Suppressor macrophage treated with lipopolysaccharide for 4 hours (primary cell): ENCODE data around the gene EIF4A3.

Source experiments
- DNase-seq: peaks from one replicate; pipeline ENCODE4 v3.0.0-alpha.2; 2020

The EIF4A3 gene

DNA sequence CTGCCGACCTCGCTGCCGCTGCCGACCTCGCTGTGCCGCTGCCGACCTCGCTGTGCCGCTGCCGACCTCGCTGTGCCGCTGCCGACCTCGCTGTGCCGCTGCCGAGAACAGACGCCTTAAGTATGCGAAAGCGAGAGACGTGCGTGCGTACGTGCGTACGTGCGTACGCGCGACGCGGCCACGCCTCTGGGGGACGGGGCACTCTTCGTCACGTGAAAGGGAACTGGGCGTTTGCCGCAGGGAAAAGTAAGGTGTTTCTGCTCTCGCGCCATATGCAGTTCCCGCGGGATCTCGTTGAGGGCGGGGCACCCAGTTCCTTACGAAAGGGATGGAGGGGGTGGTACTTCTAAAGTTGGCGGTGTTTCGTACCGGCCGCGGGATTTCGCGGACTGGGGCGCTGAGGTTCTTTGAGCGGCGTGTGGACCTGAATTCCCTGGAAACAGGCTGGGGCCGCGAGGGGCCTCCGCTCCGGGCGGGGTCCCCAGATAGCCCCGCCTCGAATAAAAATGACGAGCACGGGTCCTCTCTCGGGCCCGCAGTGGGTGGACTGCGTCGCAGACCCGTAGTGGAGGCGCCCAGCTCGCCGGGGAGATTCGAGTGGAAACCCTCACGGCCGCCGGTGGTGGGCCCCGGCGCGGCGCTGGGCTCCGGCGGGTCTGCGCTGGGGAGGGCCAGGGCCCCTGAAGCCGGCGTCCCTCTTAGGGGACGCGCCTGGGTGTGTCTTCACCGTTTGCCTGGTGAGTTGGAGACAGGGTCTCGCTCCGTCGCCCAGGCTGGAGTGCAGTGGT, at the start of gene EIF4A3:
TSS of gene EIF4A3 (minus strand) at position 94 of the 788 bp plus-strand sequence. CDS start 167 bp downstream, outside the sequence.
- DNase-seq = peak; percentile 99

DNA sequence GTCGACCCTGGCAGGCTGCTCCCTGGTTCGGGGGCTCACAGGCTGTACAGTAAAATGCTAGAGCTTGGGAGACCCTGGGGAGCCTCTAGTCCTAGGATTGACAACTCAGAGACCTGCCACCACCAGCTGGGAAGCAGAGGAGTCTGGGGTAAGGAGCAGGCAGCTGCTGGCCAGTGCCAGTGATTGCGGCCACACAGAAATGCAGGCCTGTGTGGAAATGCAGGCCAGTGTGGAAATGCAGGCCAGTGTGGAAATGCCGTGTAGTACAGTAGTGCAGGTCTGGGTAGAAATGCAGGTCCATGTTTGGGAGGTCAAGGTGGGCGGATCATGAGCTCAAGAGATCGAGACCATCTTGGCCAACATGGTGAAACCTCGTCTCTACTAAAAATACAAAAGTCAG, 49.7 kb upstream of the EIF4A3 start:
- DNase-seq = no peak

DNA sequence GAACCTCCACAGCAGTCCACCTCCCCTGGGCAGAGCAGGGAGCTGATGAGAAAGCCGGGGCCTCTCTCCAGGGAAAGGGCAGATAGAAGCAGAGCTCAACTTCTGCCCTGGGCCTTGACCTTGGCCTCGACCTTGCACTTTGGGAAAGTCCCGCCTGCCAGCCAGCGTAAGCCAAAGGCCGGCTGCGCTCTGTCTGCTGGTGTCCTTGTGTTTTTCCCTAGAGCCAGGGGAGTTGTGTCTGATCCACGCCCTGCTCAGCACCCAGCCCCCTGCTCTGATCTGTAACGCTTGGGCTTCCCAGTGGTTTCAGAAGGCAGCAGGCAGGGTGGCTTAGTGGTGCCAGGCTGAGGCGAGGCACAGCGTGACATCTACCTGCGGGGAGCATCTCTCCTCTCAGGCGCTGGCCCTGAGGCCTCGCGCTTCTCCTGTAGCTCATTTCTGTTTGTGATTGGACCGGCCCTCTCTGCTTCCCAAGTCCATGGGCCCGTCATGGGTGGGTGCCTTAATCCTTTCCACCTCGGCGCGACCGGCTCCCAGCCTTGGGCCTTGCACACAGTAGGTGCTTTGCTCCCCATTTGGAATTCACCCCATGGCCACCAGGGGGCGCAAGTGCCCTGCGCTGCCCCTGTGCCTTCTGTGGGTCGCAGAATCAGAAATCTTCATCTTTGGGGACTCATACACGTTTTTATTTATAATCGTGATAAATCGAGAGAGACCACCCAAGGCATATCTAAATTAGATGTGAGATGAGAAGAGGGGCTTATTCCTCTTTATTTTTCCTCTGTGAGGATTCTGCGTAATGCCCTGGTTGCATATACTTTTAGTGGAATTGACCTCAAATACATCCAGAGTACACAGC, 49.0 kb upstream of the EIF4A3 start:
- DNase-seq = peak; percentile 53

DNA sequence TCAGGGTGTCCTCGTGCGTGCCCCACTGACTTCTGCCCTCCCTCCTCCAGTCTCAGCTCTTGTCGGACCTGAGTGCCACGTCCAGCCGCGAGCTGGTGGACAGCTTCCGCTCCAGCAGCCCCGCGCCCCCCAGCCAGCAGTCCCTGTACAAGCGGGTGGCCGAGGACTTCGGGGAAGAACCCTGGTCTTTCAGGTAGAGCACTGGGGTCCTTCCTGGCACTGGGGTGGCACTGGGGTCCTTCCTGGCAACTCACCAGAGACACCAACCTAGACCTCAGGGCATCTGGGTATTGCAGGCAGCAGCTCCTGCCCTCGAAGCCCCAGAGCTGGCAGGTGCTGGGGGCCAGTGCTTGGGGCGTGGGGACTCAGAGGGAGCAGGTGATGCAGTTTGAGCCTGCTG, 48.2 kb upstream of the EIF4A3 start:
- DNase-seq = no peak

DNA sequence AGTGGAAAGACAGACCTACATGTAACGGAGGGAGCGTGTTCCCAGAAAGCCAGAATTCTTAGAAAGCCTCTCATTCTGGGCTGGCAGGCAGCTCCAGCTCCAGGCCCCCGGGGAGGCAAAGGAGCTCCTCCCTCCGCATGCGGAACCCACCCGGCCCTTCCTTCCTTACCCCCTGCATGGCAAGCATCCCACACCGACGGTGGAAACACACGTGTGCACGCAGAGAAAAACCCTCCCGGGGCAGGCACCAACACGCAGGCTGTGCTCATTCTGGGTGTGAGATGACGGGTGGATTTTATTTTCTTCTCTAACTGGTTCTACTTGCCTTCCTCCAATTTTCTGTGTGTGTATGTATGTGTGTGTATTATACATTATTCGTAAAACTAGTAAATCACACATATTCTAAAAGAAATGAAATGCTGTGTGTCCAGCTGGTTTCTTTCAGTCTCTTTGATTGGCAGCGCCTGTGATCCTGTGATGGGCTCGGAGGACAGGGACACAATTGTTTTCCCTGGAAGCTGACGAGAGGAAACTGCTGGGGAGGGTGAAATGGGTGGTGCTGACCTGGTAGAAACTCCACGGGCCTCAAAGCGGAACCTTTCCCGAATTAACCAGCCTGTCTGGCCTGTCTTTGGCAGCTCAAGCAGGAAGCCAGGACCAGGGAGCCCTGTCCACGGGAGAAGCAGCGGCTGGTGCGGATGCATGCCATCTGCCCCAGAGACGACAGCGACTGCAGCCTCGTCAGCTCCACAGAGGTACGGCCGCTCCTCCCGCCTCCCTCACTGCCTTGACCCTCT, 45.1 kb upstream of the EIF4A3 start:
- DNase-seq = no peak

DNA sequence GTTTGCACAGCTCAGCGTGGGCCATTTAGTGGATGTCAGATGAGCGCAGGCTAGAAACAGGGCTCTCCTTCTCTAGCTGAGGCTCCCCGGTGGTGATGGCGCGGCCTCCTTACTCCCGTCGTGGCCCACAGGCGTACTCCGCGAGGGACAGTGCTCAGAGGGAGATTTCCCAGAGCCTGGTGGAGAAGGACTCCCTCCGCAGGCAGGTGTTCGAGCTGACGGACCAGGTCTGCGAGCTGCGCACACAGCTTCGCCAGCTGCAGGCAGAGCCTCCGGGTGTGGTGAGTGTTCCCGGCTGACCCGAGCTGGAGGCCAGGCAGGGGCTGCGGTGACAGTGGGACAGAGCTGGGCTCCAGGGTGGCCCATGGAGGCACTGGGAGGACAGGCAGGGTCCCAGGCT, 44.3 kb upstream of the EIF4A3 start:
- DNase-seq = no peak

DNA sequence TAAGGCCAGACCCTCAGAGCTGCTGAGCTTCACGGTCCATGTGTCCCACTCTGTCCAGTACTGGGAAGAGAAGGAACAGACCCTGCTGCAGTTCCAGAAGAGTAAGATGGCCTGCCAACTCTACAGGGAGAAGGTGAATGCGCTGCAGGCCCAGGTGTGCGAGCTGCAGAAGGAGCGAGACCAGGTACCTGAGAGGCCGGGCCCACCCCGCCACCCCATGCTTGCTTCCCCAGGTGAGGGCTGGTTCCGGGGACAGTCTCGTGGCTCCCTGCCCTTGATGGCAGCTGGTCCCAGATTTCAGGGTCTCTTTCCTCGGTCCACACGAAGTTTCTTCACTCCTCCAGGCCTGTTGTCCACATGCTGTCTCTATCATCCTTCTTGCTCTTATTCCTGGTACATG, 43.8 kb upstream of the EIF4A3 start:
- DNase-seq = no peak

DNA sequence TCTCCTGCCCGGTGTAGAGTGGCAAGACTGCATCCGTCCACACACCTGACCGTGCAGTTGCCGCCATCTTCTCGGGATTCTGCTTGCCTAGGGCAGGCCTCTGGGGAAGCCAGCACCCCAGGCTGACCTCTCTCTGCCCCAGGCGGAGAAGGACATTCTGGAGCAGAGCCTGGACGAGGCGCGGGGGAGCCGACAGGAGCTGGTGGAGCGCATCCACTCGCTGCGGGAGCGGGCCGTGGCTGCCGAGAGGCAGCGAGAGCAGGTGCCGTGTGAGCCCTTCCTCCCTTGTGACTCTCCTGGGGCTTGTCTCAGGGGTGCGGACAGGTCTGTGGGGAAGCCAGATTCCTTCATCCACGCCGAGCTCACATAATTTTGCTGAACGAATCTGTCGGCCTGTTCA, 42.7 kb upstream of the EIF4A3 start:
- DNase-seq = no peak

DNA sequence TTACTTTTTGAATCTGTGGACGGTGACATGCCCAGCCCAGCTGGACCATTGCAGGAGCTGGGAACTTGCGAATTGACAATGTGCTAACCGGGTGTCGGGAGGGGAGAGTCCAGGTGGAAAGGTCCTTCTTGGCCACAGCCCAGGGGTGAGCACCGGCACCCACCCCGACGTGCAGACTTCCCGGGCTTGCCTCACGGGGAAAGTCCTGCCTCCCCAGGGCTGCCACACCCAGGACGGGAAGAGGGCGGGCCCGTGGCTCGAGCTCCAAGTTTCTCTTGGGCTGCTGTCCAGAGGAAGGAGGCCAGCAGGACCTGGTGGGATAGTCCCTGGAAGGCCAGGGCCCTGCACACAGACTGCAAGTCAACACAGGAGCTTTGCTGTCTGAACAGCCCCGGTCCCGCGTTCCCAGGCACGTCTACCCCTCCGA, 40.6 kb upstream of the EIF4A3 start:
- DNase-seq = no peak

DNA sequence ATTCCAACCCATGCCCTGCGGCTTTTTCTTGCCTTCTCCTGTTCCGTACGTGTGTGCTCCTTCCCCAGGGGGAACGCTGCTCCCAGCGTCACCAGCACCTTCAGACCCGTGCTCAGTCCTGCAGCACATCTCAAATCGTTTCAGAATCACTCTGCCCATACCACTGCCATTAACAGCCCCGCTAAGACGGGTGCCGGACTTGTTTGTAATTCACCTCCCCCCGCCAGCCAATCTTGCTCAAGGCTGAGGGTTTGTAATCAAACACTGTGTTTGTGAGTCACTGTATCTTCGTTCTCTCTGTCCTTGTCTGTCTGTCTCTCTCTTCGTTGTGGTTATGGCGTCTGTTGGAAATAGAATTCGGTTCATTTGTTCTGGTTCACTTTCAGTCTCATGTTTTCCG, 40.2 kb upstream of the EIF4A3 start:
- no peak for DNase-seq

DNA sequence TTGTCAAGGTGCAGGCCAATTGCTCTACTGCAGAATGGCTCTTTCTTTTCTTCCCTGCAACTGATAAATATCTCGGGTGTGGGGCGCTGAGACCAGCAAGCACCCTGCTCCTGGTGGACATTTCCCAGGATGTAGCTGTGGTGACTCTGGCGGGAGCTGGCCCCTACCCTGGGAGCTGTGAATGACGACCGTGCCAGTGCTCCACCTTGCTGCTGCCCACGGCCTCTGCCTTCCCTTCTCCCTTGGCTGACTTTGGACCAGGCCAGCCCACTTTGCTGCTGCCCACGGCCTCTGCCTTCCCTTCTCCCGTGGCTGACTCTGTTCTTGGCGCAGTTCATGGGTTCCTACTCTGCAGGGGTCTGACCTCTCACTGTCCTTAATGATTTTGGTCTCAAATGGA, 39.0 kb upstream of the EIF4A3 start:
- DNase-seq = no peak

DNA sequence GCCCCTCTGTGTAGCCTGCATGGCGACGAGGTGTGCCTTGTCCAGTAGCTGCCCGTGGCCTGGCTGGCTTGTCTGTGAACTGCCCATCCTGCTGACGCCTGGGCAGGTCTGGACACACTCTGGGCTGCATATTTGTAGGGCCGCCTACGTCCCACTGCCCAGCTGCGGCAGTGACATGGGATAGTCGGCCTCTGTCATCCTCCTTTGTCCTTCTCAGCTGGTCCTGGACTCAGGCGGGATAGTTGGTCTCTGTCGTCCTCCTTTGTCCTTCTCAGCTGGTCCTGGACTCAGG, 37.4 kb upstream of the EIF4A3 start:
- DNase-seq = no peak

DNA sequence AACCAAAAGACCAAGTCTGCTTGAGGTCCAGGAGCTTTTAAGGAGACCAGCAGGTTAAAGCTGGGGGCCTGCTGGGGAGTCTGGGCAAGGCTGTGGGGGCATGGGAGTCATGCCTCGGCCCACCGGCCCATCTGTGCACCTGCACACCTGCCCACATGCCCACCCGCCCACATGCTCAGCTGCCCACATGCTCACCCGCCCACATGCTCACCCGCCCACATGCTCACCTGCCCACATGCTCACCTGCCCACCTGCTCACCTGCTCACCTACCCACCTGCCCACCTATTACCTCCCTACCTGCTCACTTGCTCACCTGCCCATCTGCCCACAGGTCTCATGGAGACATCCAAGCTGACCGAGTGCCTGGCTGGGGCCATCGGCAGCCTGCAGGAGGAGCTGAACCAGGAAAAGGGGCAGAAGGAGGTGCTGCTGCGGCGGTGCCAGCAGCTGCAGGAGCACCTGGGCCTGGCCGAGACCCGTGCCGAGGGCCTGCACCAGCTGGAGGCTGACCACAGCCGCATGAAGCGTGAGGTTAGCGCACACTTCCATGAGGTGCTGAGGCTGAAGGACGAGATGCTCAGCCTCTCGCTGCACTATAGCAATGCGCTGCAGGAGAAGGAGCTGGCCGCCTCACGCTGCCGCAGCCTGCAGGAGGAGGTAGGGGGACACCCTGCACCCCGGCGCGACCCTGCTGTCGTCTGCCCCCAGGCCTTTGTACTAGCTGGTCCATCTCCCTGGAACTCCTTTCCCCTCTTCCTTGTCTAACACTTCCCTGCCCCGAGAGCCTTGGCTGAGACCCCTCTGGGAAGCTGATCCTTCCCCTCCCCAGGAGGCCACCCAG, 36.9 kb upstream of the EIF4A3 start:
- no peak for DNase-seq

DNA sequence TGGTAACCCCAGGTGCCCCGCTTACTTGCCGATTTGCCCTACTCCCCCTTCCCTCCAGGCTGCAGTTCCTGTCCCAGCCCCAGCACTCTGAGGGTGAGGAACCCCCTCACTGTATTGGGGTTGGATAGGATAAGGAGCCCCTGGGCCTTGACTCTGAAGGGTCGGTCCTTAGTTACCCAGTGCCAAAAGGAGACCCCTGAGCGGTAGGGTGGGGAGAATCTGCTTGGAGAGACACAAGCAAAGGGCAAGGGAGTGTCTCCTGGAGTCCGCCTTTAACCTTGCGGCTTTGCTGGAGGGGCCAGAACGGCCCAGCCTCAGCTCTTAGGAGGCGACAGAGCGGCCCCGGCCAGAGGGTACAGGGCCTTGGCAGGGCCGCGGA, 35.9 kb upstream of the EIF4A3 start:
- no peak for DNase-seq

DNA sequence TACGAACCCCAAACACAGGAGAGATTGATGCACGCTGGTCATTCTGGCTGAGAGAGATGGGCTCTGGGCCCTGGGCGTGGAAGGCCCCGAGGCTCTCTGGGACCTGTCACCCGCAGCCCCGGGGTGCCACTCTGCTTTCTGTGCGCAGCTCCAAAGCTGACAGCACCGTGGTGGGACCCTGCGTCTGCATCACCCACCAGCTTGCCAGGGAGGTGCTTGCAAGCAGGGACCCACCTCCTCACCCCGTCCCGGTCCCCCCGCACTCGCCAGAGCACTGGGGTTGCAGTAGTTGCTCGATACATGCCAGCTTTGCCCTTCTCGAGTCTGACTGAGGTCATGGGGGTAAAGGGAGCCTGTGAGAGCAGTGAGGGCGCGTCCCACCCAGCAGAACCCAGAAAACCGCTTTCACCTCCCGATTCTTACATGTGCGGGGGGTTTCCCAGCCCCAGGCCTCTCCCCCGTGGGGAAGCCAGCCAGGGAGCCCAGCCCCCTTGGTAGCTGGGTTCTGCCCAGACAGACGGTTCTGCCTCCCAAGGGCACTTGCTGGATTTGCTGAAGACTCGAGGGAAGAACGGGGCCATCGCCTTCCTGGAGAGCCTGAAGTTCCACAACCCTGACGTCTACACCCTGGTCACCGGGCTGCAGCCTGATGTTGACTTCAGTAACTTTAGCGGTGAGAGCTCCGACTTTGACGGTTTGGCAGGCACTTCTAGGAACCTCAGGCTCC, 35.4 kb upstream of the EIF4A3 start:
- no peak for DNase-seq

DNA sequence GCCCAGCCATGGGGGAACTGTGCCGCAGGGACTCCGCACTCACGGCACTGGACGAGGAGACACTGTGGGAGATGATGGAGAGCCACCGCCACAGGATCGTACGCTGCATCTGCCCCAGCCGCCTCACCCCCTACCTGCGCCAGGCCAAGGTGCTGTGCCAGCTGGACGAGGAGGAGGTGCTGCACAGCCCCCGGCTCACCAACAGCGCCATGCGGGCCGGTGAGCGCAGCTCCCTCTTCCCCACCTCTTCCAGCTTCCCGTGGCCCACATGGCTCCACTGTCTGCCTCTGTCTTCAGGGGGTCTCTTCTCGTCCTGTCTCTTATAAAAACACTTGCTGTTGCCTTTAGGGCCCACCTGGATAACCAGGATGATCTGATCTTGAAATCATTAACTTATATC, 34.5 kb upstream of the EIF4A3 start:
- no peak for DNase-seq

DNA sequence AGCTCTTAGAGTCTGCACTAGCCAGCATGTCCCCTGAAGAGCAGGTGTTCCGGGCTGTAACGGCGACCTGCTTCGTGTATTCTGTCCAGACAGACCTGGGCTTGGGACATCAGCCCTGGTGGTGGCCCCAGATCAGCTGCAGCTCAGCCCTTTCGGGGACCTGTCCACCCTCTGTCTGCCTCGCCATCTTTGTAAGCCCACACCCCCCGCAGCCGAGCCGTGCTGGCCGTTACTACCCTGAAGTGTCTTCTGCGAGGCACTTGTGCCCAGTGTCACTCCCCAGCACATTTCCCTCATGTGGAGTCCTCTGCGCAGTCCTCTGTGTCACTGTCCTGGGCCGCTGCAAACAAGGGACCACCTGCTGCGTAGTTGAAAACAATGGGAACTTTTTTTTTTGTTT, 33.3 kb upstream of the EIF4A3 start:
- no peak for DNase-seq

DNA sequence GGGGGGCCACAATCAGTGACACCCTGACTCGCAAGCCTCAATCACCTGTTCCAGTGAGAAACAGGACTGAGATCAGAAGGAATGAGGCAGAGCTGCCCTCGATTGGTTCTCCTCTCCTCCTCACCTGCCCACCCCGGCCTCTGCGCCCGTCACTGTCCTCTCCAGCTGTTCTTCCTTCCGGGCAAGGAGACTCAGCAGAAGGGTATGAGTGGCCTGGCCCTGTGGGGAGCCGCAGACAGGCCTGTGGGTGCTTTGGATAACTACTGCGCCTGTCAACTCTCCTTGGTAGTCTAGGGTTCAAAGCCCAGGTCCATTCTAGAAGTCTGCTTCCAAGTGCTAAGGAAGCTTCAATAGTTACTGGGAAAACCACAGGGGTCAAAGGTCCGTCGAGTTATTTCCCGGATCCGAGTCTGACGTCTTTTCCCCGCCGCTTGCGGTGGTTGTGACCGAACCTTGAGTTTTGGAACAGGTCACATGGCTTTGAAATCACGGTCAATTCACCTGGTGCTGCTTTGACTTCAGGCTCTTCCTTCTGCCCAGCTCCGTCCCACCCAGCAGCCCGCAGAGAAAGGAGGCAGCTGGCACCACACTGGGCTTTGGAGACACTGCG, 31.2 kb upstream of the EIF4A3 start:
- no peak for DNase-seq

DNA sequence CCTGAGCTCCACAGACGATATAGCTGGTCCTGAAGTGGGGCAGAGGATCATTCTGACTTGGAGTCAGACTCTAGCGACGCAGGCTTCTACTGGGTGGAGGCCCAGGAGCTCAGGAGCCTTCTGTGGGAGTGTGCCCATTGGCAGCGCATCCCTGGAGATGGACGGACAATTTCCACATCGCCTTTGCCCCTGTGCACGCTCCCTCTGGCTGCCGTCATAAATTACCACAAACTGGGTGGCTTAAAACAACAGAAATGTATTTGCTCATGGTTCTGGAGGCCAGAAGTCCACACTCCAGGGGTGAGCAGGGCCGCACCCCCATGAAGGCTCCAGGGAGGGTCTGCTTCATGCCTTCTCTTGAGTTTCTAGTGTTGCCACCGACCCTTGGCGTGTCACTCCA, 29.8 kb upstream of the EIF4A3 start:
- no peak for DNase-seq

DNA sequence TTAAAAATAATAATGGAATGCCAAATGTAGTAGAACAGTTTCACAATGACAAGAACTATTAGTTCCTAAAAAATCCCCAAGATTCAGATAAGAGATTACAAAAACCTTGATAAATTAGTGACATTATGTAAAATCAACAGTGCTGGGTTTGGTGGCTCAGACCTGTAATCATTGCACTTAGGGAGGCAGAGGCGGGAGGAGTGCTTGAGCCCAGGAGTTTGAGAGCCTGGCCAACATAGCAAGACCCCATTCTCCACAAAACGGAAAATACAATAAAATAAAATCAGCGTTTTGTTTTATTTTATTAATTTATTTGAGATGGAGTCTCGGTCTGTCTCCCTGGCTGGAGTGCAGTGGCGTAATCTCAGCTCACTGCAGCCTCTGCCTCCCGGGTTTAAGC, 27.0 kb upstream of the EIF4A3 start:
- no peak for DNase-seq

DNA sequence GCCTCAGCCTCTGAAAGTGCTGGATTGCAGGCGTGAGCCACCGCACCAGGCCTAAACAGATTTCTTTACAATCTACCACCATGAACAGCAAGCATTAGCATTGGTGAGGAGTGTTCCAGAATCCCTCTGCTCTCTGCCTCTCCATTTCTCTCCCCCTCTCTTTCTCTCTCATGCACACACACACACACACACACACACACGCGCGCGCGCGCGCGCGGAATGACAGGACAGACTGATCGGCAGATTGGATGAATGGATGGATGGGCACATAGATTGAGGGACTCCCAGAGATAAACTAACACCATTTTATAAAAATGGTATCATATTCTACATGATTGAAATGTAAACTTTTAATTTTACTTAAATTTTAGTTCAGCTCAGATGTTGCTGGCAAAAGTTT, 26.2 kb upstream of the EIF4A3 start:
- DNase-seq = no peak

DNA sequence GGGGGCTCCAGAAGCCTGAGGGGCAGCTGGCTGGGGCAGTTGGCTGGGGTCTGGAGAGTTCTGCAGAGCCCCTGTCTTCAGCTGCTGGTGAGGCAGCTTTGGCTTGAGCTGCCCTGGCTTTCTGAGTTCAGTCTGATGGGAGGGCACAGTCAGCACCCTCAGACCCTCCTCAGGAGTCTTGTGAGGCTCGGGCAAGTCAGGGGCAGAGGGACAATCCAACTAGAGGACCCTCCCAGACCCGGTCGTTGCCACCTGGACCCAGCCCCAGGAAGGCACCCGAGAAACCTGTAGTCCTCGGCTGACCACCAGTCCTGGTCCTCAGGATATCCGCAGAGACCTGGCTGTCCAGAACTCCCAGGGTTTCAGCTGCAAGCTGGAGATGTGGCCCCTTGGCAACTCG, 24.8 kb upstream of the EIF4A3 start:
- no peak for DNase-seq
